DND-41 (cell line): ENCODE data around the gene TCERG1L.

ENCODE experiments used
- CTCF ChIP-seq: IDR thresholded peaks from 2 replicates; pipeline ENCODE4 v1.5.1; 2012; ENCODE audit warnings: borderline replicate concordance, low read length, moderate library complexity, mild to moderate bottlenecking; ENCODE audit not compliant: poor library complexity, severe bottlenecking; ENCODE audit errors: extremely low read depth
- EZH2 ChIP-seq: IDR thresholded peaks from 3 replicates; pipeline ENCODE4 v1.6.1; 2012; ENCODE audit warnings: borderline replicate concordance, low read depth, mild to moderate bottlenecking, moderate library complexity, low read length, inconsistent platforms; ENCODE audit not compliant: severe bottlenecking

DNA sequence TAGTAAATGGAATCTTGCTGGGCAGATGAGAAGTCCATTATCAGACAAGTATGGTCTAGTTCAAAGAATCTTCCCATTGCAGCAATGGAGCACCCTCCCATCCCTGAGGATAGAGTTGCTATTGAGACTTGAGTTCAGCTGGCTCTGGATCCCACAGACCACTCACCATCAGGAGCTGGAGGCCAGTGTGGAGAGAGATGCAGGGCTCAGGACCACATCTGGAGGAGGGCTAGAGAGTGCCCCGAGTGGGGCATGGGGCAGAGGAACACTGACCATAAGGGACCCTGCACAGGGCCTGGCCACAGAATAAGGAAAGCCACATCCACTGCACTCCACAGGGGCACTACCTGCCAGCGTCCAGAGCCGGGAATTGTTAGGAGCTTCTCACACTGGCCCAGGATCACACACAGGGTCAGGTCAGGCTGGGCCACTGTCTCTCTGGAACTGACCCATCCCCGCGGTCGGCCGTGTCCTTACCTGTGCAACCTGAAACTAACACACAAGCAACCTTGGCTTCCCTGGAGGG is 41.3 kb upstream of the TCERG1L start:
- TF ChIP-seq CTCF (no peak), EZH2 (no peak)
